Heart left ventricle (tissue), 13 donors: Measurements from ENCODE around the gene PARG.

Experiments
- CTCF ChIP-seq, 12 donors: fragments of 200-600 bp; sonication (generic) in 4 of 12; IDR thresholded peaks; one replicate each; pipeline versions ENCODE4 v1.5.0 to v1.8.0; 2018 to 2022; ENCODE audit warnings: antibody characterized with exemption in 12 of 12, mild to moderate bottlenecking in 5 of 12
- POLR2A ChIP-seq, 2 donors: fragments of 450-650 bp; IDR thresholded peaks; one replicate each; pipeline ENCODE4 v1.6.1; 2017; ENCODE audit warnings: antibody characterized with exemption in 2 of 2, mild to moderate bottlenecking in 2 of 2, moderate library complexity in 2 of 2
- donor health status: ischemic (EF 13 %, LVEDD 7.1; RV severe dilation, severe dysfunction).
- donor health status: DM: no; HTN: yes; CAD: no.
- donor health status: DM: no; HTN: no; CAD: no.
- donor health status: ischemic (EF 25% LVEDD 6.9; RV normal size, moderate dysfunction).
- donor health status: ischemic (EF 25% LVEDD 5.7; RV mildly dilated, moderate dysfunction).
- donor health status: ischemic (EF 35%, LVEDD 5.7; RV mildly dilated, moderate dysfunction).
- donor health status: nonischemic (EF 11% LVEDD 7.7; RV severe dilation, severe dysfunction).
- donor health status: DM: yes; HTN: yes; CAD: no.
- donor health status: PGD.
- donor health status: ischemic (EF 29% LVEDD 5.4; RV normal size, mild dysfunction).
- donor health status: nonischemic (EF 23%, LVEDD 6.1; RV moderate dilation, normal function).

GRCh38 chr10:49831352-49832035 is 110.3 kb downstream of the PARG start:
- TF ChIP-seq CTCF (IDR thresholded peaks at IDR 0.05), result no peak
- TF ChIP-seq POLR2A (IDR thresholded peaks at IDR 0.05), result no peak
